NB4 (cell line): ENCODE data around the gene ZER1.

Source experiments
- DNase-seq: peaks from one replicate; pipeline ENCODE4 v3.0.0; 2010; ENCODE audit warnings: low read depth
- H3K4me3 ChIP-seq: one replicate; pipeline ENCODE4 v1.5.1; 2011; ENCODE audit warnings: mild to moderate bottlenecking, low read depth, low read length, moderate library complexity
- CTCF ChIP-seq: IDR thresholded peaks from one replicate; pipeline ENCODE4 v1.5.1; 2012; ENCODE audit warnings: low read depth, low read length
- MAX ChIP-seq: IDR thresholded peaks from 2 replicates; pipeline ENCODE4 v1.6.1; 2011; ENCODE audit warnings: low read depth, low read length
- MYC ChIP-seq: IDR thresholded peaks from 2 replicates; pipeline ENCODE4 v1.6.1; 2011; ENCODE audit warnings: low read depth, low read length
- POLR2A ChIP-seq: IDR thresholded peaks from 2 replicates; pipeline ENCODE4 v1.6.1; 2011; ENCODE audit warnings: mild to moderate bottlenecking; ENCODE audit not compliant: insufficient read length; ENCODE audit errors: extremely low read depth

ZER1 gene

GRCh38 chr9:128722380-128723351 is 49.1 kb downstream of the ZER1 start:
- TF ChIP-seq POLR2A = no peak
- TF ChIP-seq MAX = no peak
- H3K4me3 ChIP-seq = peak overlapping the region; percentile 87

GRCh38 chr9:128721487-128722010 is 50.2 kb downstream of the ZER1 start:
- no peak overlapping the region for H3K4me3 ChIP-seq
- TF ChIP-seq CTCF (no peak), POLR2A (no peak), MAX (no peak), MYC (no peak)
- DNase-seq = no peak

More at GRCh38 chr9:128722380-128723351, 49.1 kb downstream of the ZER1 start:
- DNase-seq = no peak

GRCh38 chr9:128720841-128721486 is 50.8 kb downstream of the ZER1 start:
- TF ChIP-seq POLR2A = no peak
- TF ChIP-seq MYC = no peak
- TF ChIP-seq CTCF = no peak
- no peak for DNase-seq
- no peak overlapping the region for H3K4me3 ChIP-seq

GRCh38 chr9:128719919-128720605 is 51.7 kb downstream of the ZER1 start:
- no peak for DNase-seq
- TF ChIP-seq POLR2A (no peak), CTCF (no peak), MAX (no peak), MYC (no peak)
- no peak overlapping the region for H3K4me3 ChIP-seq

GRCh38 chr9:128718475-128718874 is 53.3 kb downstream of the ZER1 start:
- TF ChIP-seq CTCF (no peak), MYC (no peak), POLR2A (no peak), MAX (no peak)
- no peak overlapping the region for H3K4me3 ChIP-seq
- DNase-seq = no peak

GRCh38 chr9:128718047-128718446 is 53.7 kb downstream of the ZER1 start:
- H3K4me3 ChIP-seq = no peak overlapping the region
- TF ChIP-seq CTCF (no peak), MAX (no peak), POLR2A (no peak), MYC (no peak)
- no peak for DNase-seq
